Activated naive CD8-positive, alpha-beta T cell (primary cell): Measurements from ENCODE around the gene ACOT12.
A peak's percentile ranks its signal among the peaks of the same experiment; 100 is the strongest.
"Not testable (repeated sequence)": the region's sequence is repeated elsewhere in the genome, so short reads cannot be mapped to it uniquely, and the experiment has no call there.

Experiments used
- H3K27ac Mint-ChIP-seq: one replicate; pipeline ENCODE4 v1.8.0; 2021; ENCODE audit warnings: mixed read lengths
- H3K27me3 Mint-ChIP-seq: one replicate; pipeline ENCODE4 v1.8.0; 2021; ENCODE audit warnings: mixed read lengths
- H3K36me3 Mint-ChIP-seq: one replicate; pipeline ENCODE4 v1.8.0; 2021; ENCODE audit warnings: mixed read lengths
- H3K4me1 Mint-ChIP-seq: one replicate; pipeline ENCODE4 v1.8.0; 2021; ENCODE audit warnings: low read depth, mixed read lengths
- H3K4me3 Mint-ChIP-seq: one replicate; pipeline ENCODE4 v1.8.0; 2021; ENCODE audit warnings: mild to moderate bottlenecking, mixed read lengths
- H3K9me3 Mint-ChIP-seq: one replicate; pipeline ENCODE4 v1.8.0; 2021; ENCODE audit warnings: low read depth, mixed read lengths

The ACOT12 gene

DNA sequence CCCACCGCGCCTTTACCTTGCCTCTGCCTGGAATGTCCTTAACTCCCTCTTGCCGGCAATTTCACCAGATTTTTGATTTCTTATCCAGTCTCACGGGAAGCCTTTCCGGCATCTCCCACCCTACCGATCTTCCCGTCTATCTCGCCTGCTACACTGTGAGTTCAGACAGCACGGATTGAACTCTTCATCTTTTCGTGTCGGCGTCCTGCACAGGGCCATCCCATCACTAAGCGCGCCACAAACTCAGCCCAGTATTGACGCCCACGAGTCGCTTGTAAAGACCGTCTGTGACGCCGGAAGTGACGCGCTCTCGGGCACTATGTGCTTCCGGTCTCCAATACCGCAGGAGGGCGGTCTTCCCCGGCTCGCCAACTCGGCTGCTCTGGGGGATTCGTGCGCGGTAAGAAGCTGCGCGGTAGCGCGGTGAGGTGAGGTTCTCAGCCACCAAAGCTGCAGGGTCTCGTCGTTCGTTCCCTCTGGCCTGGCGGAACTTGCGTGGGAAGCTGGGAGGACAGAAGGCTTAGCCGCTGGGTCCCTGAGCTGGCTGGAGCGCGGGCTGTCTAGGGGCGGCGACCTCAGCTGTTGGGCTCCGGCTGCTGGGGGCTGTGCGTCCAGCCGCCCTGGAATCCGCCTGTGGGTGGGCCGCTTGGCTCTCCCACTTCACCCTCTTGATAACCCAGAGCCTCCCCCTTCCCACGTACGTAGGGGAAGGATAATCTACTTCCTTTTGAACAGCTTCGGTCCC, 92.5 kb downstream of the ACOT12 start, which contains the start of gene ZCCHC9:
Gene ZCCHC9 (plus strand): TSS at position 317 of the 745 bp plus-strand sequence. CDS start 3,171 bp downstream, outside the sequence.
- H3K27me3 Mint-ChIP-seq: no peaks in the 10 kb centered on the region
- H3K4me3 Mint-ChIP-seq: peak within 1 kb of the TSS; percentile 96
- no peaks in the 10 kb centered on the region for H3K9me3 Mint-ChIP-seq
- H3K27ac Mint-ChIP-seq: peak within 1 kb of the TSS; percentile 97
- peaks cover 5% of the 10 kb centered on the region for H3K36me3 Mint-ChIP-seq
- peaks cover 54% of the 10 kb centered on the region for H3K4me1 Mint-ChIP-seq

DNA sequence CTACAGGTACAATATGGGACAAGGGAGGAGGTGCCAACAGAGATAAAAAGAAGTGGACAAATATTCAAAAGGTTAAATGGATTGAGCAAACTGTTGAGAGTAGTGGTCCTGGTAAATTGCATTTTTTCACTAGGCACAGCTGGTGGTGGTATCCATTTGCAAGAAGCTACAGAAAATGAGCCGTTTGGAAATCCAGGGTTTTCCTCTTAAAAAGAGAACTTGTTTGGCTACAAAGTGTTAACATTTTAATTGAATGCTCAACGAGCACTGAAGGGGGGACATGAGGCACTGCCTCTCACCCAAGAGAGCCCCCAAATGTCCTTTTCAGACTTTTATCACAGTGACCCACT, 93.0 kb downstream of the ACOT12 start:
- H3K27me3 Mint-ChIP-seq: no peaks in the 10 kb centered on the region
- peaks cover 5% of the 10 kb centered on the region for H3K36me3 Mint-ChIP-seq
- peaks cover 51% of the 10 kb centered on the region for H3K4me1 Mint-ChIP-seq
- no peaks in the 10 kb centered on the region for H3K9me3 Mint-ChIP-seq
- peak overlapping the region; percentile 97 for H3K27ac Mint-ChIP-seq
- H3K4me3 Mint-ChIP-seq: peak overlapping the region; percentile 96

DNA sequence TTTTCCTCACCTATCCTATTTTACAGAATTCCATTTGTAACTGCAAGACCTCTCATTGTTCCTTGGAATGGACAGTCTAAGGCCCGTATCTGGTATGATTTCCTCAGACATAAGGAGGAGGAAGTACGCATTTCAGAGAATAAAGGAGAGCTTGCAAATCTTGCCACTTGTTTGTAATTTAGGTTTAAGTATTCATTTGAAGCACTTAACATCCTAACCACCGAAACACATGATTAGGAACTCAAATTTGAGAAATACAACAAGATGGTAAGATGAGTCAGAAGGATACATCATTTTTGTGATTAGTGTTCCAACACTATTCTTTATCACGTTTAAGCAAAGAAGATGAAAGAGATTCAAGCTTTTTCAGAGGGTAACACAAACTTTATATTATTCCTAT, 96.4 kb downstream of the ACOT12 start:
- H3K27me3 Mint-ChIP-seq: no peaks in the 10 kb centered on the region
- peaks cover 10% of the 10 kb centered on the region for H3K9me3 Mint-ChIP-seq
- H3K36me3 Mint-ChIP-seq: peaks cover 14% of the 10 kb centered on the region
- H3K4me3 Mint-ChIP-seq: no peak overlapping the region
- H3K27ac Mint-ChIP-seq: no peak overlapping the region
- peaks cover 46% of the 10 kb centered on the region for H3K4me1 Mint-ChIP-seq

DNA sequence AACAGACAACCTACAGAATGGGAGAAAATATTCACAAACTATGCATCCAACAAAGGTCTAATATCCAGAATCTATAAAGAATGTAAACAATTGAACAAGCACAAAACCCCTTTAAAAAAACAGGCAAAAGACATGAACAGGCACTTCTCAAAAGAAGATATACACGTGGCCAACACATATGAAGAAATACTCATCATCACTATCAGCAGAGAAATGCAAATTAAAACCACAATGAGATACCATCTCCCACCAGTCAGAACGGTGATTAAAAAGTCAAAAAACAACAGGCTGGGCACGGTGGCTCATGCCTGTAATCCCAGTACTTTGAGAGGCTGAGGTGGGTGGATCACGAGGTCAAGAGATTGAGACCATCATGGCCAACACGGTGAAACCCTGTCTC, 99.9 kb downstream of the ACOT12 start:
- not testable (repeated sequence) for H3K27me3 Mint-ChIP-seq, H3K27ac Mint-ChIP-seq
- peak overlapping the region; percentile 2 for H3K4me3 Mint-ChIP-seq
- peaks cover 58% of the 10 kb centered on the region for H3K4me1 Mint-ChIP-seq
- H3K36me3 Mint-ChIP-seq: peaks cover 25% of the 10 kb centered on the region
- peaks cover 13% of the 10 kb centered on the region for H3K9me3 Mint-ChIP-seq

DNA sequence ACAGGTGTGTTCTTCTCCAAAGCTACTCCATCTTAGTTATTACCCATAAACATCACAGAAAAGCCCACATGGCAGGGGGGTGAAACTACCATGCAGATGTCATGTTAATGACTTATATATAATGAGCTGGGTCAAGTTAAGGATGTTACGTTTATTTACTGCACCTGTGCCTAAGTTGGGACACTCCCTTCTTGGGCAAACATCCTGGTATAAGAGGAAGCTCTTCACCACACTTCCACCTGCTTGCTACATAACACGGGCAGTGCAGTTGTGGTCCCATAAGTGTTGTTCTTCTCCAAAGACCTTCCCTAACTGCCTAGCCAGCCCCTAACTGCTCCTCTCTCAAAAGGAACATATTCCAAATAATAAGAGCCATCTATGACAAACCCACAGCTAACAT, 101.8 kb downstream of the ACOT12 start:
- Mint-ChIP-seq H3K27me3 (no peaks in the 10 kb centered on the region), H3K9me3 (peaks cover 13% of the 10 kb centered on the region), H3K4me1 (peaks cover 55% of the 10 kb centered on the region), H3K27ac (no peak overlapping the region), H3K4me3 (no peak overlapping the region), H3K36me3 (peaks cover 27% of the 10 kb centered on the region)

DNA sequence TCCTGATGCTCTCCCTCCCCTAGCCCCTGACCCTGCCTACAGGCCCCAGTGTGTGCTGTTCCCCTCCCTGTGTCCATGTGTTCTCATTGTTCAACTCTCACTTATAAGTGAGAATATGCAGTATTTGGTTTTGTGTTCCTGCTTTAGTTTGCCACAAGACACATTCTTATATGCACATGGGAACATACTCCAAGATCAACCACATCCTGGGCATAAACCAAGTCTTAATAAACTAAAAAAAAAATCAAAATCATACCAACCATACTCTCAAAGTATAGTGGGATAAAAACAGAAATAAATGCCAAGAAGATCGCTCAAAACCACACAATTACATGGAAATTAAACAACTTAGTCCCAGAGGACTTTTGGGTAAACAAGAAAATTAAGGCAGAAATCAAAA, 103.8 kb downstream of the ACOT12 start:
- Mint-ChIP-seq H3K27ac (no peak overlapping the region), H3K36me3 (peaks cover 33% of the 10 kb centered on the region), H3K4me1 (peaks cover 68% of the 10 kb centered on the region), H3K4me3 (no peak overlapping the region), H3K9me3 (peaks cover 13% of the 10 kb centered on the region), H3K27me3 (no peaks in the 10 kb centered on the region)

DNA sequence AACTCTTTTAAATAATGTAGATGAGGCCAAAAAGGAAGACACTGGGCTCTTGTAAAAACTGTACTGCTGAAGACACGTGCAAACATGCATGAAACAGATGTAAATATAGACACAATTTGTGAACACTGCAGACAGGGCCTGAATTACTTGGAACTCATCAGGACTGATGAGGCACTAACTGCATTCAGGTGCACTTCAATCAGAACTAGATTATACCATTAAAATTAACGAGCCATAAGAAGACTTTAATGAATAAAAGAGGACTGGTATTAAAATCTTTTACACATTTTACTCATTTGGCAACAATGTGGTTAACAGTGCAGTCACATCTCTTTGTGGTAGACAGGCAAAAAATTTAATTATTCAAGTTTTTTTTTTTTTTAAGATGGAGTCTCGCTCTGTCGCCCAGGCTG, 105.9 kb downstream of the ACOT12 start:
- Mint-ChIP-seq H3K36me3 (peaks cover 21% of the 10 kb centered on the region), H3K27ac (no peak overlapping the region), H3K4me1 (peaks cover 62% of the 10 kb centered on the region), H3K4me3 (no peak overlapping the region), H3K27me3 (no peaks in the 10 kb centered on the region), H3K9me3 (peaks cover 5% of the 10 kb centered on the region)

DNA sequence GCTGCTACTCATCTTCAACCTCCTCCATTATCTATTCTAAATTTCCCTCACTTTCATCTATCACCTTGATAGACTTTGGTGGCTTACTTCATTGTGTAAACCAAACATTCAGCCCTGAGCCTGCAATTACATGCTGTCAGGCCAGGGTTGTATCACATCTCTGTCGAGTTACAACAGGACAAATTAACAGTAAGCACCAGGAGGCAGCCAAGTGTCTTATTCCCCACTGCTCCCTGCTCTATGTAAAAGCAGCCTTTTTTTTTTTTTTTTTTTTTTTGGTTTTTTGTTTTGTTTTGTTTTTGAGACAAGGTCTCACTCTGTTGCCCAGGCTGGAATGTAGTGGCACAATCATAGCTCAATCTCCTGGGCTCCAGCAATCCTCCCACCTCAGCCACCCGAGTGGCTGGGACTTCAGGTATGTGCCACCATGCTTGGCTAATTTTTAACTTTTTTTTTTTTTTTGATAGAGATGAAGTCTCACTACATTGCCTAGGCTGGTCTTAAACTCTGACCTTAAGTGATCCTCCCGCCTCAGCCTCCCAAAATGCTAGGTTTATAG, 107.8 kb downstream of the ACOT12 start:
- H3K36me3 Mint-ChIP-seq: peaks cover 11% of the 10 kb centered on the region
- H3K4me3 Mint-ChIP-seq: no peak overlapping the region
- peaks cover 45% of the 10 kb centered on the region for H3K4me1 Mint-ChIP-seq

DNA sequence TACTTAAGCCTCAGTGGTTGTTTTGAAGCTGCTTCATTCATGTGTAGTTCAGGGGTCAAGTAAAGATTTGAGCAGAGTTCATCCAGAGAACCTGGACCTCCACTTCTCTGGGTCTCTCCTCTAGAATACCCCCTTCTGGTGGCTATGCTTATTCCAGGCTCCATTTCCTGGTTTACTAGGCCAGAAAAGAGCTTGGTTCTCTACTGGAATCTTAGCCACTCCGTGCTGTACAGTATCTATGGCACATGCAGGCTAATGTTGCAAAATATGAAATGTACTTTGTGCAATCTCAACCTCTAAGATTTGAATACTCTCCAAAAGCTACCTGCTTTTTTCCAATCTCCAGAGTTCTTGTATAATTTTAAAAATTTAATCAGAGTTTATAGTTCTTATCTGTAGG, 110.0 kb downstream of the ACOT12 start:
- H3K27ac Mint-ChIP-seq: no peak overlapping the region
- no peaks in the 10 kb centered on the region for H3K27me3 Mint-ChIP-seq
- H3K4me3 Mint-ChIP-seq: no peak overlapping the region
- peaks cover 4% of the 10 kb centered on the region for H3K9me3 Mint-ChIP-seq
- peaks cover 29% of the 10 kb centered on the region for H3K4me1 Mint-ChIP-seq
- H3K36me3 Mint-ChIP-seq: peaks cover 9% of the 10 kb centered on the region

More for the DNA sequence above, 107.8 kb downstream of the ACOT12 start:
- no peaks in the 10 kb centered on the region for H3K9me3 Mint-ChIP-seq
- no peak overlapping the region for H3K27ac Mint-ChIP-seq
- no peaks in the 10 kb centered on the region for H3K27me3 Mint-ChIP-seq
